Thyroid gland (tissue), 4 donors: Measurements from ENCODE around the gene ANGPT4.

Source experiments
- POLR2A ChIP-seq, 2 donors: fragments of 450-650 bp; IDR thresholded peaks; one replicate each; pipeline ENCODE4 v1.6.1; 2017; ENCODE audit warnings: antibody characterized with exemption in 2 of 2, mild to moderate bottlenecking in 2 of 2, moderate library complexity in 1 of 2
- TF ChIP-seq, protein P1 (sequence below), 6 experiments: fragments of 200-600 bp in 3 of 6; fragments of 450-650 bp in 3 of 6; sonication (generic) in 3 of 6; IDR thresholded peaks; one replicate each; pipeline ENCODE4 v1.5.1; 2016 to 2019; ENCODE audit warnings: antibody characterized with exemption in 6 of 6, mild to moderate bottlenecking in 2 of 6, inconsistent platforms in 1 of 6, moderate library complexity in 1 of 6

DNA sequence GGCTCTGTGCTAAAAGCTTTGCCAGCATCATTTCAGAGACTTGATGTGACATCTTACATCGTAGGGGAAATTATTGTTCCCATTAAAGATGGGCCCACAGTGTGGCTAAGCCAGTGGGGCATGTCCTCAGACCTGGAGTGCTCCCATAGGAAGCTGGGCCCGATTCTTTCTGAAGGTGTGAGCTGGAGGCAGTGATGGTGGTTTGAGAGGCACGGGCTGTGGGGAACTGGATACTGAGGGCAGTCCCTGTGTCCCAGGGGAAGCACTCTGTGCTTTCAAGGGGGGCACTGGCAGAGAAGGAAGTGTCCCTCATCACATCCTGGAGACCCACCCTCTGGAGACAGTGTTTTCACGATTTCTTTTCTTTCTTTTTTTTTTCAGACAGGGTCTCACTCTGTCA, 91.2 kb downstream of the ANGPT4 start:
- TF ChIP-seq, protein P1, sequence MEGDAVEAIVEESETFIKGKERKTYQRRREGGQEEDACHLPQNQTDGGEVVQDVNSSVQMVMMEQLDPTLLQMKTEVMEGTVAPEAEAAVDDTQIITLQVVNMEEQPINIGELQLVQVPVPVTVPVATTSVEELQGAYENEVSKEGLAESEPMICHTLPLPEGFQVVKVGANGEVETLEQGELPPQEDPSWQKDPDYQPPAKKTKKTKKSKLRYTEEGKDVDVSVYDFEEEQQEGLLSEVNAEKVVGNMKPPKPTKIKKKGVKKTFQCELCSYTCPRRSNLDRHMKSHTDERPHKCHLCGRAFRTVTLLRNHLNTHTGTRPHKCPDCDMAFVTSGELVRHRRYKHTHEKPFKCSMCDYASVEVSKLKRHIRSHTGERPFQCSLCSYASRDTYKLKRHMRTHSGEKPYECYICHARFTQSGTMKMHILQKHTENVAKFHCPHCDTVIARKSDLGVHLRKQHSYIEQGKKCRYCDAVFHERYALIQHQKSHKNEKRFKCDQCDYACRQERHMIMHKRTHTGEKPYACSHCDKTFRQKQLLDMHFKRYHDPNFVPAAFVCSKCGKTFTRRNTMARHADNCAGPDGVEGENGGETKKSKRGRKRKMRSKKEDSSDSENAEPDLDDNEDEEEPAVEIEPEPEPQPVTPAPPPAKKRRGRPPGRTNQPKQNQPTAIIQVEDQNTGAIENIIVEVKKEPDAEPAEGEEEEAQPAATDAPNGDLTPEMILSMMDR (IDR thresholded peaks at IDR 0.05): no peak
- TF ChIP-seq POLR2A (IDR thresholded peaks at IDR 0.05): no peak
